ENCODE measurements around the gene MEGF11.

The MEGF11 gene

DNA sequence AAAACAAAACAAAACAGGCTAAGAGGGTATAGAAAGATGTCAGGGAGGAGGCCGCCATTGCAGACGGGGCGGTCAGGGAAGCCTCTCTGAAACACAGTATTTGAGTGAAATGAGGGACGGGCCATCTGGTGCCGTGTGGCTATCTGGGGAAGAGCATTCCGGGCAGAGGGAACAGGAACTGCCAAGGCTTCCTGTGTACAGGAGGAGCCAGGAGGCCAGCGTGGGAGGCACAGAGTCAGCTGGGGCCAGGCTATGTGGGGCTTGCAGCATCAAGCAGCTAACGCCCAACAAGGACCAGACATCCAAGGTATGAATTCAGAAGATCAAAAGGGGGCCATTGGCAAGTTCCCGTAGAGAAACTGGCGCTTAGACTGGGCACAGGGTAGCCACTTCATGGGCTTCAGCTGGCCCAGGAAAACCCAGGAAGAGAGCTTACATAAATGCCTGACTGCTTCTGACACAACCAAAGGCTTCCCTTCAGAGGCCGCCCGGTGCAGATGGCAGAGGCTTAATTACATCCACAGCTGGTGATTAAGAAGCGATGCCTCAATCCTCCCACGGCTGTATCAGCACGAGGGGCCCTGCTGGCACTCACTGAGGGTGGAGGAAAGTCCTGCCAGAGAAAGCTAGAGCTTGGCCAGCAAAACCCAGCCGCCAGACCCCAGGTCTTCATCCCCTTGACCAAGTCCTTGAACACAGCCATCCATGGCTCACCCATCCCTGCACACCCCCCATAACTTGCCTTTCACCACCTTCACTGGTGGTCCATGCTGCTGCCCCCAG lies 144.9 kb downstream of the MEGF11 start:
- Histone ChIP-seq H3K9me3 (ENCODE audit: control insufficient read depth, low read length) (no peaks in the 10 kb centered on the region), H3K4me1 (ENCODE audit: control insufficient read depth, insufficient read depth, low read length) (peaks cover 11% of the 10 kb centered on the region), H3K27ac (ENCODE audit: insufficient read depth, low read depth, low read length, poor library complexity, severe bottlenecking) (no peak overlapping the region), H3K27me3 (ENCODE audit: control insufficient read depth, insufficient read depth, low read length, poor library complexity, severe bottlenecking) (peaks cover 5% of the 10 kb centered on the region), H3K36me3 (ENCODE audit: control insufficient read depth, insufficient read depth, low read length) (no peaks in the 10 kb centered on the region), H3K4me3 (ENCODE audit: insufficient read depth, low read depth, low read length) (no peak overlapping the region)
- WGBS, 2 experiments, result 90 to 92% methylated on average over 16 of the region's 16 CpGs

DNA sequence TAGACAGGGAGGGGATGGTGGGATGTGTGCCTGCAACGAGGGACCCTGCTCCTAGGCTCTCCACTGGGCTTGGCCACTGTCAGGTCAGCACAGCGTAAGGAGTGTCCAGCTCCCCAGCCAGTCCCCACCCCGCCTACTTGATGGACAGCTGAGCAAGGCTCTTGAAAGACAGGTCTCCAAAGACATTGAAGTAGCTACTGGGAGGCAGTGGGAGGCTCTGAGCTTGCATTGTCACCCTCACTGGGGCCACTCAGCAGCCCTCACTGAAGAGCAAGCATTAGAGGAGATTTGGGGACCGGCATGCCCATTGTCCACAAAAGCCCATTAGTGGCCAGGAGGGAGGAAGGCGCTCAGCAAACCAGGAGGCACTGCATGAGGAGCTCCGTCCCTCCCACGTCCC lies 146.5 kb downstream of the MEGF11 start:
- H3K4me1 ChIP-seq (ENCODE audit: control insufficient read depth, insufficient read depth, low read length), result peaks cover 12% of the 10 kb centered on the region
- H3K9me3 ChIP-seq (ENCODE audit: control insufficient read depth, low read length), result no peaks in the 10 kb centered on the region
- no peak overlapping the region for H3K27ac ChIP-seq (ENCODE audit: insufficient read depth, low read depth, low read length, poor library complexity, severe bottlenecking)
- 45 to 49% methylated on average over 7 of the region's 7 CpGs for WGBS, 2 experiments
- no peaks in the 10 kb centered on the region for H3K36me3 ChIP-seq (ENCODE audit: control insufficient read depth, insufficient read depth, low read length)
- peaks cover 5% of the 10 kb centered on the region for H3K27me3 ChIP-seq (ENCODE audit: control insufficient read depth, insufficient read depth, low read length, poor library complexity, severe bottlenecking)
- no peak overlapping the region for H3K4me3 ChIP-seq (ENCODE audit: insufficient read depth, low read depth, low read length)

DNA sequence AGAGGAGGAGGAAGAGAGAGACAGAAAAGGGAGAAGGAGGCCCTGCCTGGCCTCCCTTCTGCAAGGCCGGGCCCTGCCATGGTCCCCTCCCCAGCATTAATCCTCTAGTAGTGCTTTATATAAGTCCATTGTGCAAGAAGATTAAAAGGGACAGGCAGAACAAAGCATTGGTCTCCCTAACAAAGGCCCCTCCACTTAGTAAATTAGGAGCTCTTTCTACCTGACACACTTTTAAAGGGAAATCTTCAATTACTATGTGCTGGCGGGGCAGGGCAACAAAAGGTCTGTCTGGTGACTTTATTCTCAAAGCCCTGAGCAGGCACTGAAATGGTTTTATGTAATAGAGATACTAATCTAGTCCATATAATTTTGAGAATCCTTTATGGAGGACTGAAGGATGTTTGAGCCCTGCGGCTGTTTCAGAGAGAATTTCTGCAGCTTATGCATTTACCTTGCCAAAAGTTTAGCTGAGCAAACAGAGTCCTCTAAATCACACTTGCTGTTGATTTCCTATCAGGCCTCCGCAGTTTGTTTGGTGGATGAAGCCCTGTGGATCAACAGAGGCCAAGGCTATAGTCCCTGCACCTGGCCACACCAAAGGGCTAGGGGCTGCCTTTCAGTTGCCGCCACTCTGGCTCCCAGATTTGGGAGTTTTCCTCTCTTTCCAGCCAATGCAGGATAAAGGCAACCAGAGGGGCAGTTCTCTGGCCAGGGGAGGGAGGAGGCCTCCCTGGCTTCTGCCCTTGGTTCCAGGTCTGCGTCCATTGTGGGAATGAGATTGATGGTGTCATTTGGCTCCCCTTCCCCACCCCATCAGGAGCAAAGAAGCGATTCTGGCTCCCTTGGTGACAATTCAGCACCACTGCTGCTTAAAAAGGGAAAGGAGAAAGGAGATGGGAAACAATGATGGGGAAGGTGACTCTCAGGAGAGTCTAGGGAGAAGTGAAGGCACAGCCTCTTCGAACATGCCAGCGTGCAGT lies 148.0 kb downstream of the MEGF11 start:
- Histone ChIP-seq H3K4me1 (ENCODE audit: control insufficient read depth, insufficient read depth, low read length) (peaks cover 24% of the 10 kb centered on the region), H3K27ac (ENCODE audit: insufficient read depth, low read depth, low read length, poor library complexity, severe bottlenecking) (no peak overlapping the region), H3K27me3 (ENCODE audit: control insufficient read depth, insufficient read depth, low read length, poor library complexity, severe bottlenecking) (peaks cover 5% of the 10 kb centered on the region), H3K4me3 (ENCODE audit: insufficient read depth, low read depth, low read length) (no peak overlapping the region), H3K36me3 (ENCODE audit: control insufficient read depth, insufficient read depth, low read length) (no peaks in the 10 kb centered on the region), H3K9me3 (ENCODE audit: control insufficient read depth, low read length) (no peaks in the 10 kb centered on the region)
- 71 to 78% methylated on average over 7 to 9 of the region's 9 CpGs for WGBS, 2 experiments

DNA sequence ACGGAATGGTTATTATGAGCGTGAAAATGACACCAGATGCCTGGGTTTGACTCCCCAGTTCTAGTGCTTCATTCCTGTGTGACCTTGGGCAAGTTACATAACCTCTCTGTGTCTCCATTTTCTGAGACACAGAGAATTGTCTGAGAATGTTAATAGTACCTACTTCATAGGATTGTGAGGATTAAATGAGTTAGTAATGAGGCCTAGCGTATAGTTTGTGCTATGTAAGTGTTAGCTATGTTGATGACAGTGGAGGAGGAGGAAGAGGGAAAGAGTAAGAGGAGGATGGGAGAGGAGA lies 150.3 kb downstream of the MEGF11 start:
- no peaks in the 10 kb centered on the region for H3K36me3 ChIP-seq (ENCODE audit: control insufficient read depth, insufficient read depth, low read length)
- peaks cover 5% of the 10 kb centered on the region for H3K27me3 ChIP-seq (ENCODE audit: control insufficient read depth, insufficient read depth, low read length, poor library complexity, severe bottlenecking)
- WGBS, 2 experiments, result 96 to 98% methylated on average over 3 of the region's 3 CpGs
- H3K27ac ChIP-seq (ENCODE audit: insufficient read depth, low read depth, low read length, poor library complexity, severe bottlenecking), result no peak overlapping the region
- H3K4me1 ChIP-seq (ENCODE audit: control insufficient read depth, insufficient read depth, low read length), result peaks cover 33% of the 10 kb centered on the region
- no peak overlapping the region for H3K4me3 ChIP-seq (ENCODE audit: insufficient read depth, low read depth, low read length)
- H3K9me3 ChIP-seq (ENCODE audit: control insufficient read depth, low read length), result no peaks in the 10 kb centered on the region

DNA sequence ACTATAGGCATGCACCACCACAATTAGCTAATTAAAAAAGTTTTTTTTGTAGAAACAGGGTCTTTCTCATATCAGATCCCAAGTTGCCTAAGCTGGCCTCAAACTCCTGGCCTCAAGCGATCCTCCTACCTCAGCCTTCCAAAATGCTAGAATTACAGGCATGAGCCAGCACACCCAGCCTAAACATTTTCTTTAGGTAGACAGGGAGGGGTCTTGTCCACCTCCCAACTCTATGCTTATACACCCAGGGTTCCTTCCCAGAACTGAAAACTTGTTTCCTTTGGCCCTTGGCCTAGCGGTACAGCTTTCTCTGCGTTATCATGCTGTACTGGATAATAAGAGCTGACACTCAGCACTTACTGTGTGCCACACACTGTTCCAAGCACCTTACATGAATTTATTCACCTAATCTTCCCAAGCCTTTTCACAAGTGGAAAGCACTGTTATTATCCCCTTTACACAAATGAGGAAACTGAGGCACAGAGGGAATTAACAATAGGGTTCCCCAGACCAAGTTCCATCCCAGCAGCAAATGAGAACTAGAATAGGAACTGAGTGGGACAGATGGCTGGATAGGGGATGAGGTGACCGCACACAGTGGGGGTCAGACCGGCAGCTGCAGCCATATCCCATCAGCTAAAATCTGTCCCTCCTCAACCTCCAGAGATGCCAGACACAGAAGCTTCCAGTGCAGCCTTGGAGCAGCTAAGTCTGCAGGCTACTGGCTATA lies 150.8 kb downstream of the MEGF11 start:
- H3K27ac ChIP-seq (ENCODE audit: insufficient read depth, low read depth, low read length, poor library complexity, severe bottlenecking), result no peak overlapping the region
- WGBS, 2 experiments, result 95 to 96% methylated on average over 5 of the region's 5 CpGs
- H3K4me1 ChIP-seq (ENCODE audit: control insufficient read depth, insufficient read depth, low read length), result peaks cover 33% of the 10 kb centered on the region
- H3K4me3 ChIP-seq (ENCODE audit: insufficient read depth, low read depth, low read length), result no peak overlapping the region
- H3K36me3 ChIP-seq (ENCODE audit: control insufficient read depth, insufficient read depth, low read length), result no peaks in the 10 kb centered on the region
- no peaks in the 10 kb centered on the region for H3K9me3 ChIP-seq (ENCODE audit: control insufficient read depth, low read length)
- H3K27me3 ChIP-seq (ENCODE audit: control insufficient read depth, insufficient read depth, low read length, poor library complexity, severe bottlenecking), result peaks cover 5% of the 10 kb centered on the region

DNA sequence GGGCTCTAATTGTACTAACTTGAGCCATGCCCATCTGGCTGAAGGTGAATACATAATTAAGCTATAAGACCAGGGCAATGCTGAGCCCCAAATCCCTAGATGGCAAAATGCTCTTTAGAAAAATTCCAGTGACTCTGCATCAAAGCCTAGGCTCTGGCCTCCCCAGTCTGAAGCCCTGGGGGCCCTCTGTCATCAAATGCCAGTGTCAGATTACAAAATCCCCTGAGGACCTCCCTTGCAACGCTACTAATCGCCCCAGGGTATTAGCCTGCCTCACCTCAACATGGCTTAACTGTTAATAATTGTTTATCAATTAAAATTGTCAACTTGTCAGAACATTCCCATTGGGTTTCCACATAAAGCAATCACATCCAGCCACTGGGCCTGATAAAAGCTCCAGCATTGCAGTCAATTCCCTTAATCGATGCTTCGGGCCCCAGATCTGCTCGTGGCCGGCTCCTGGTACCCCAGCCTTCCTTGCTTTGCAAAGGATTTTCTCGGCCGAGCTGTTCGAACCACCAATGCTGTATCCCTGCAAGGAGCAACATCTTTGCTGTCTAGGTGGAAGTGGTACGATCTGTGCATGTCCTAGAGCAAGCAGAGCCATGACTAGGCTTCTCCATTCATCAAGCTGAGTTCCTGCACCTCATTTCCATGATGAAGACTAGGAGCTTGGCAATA lies 151.7 kb downstream of the MEGF11 start:
- Histone ChIP-seq H3K27ac (ENCODE audit: insufficient read depth, low read depth, low read length, poor library complexity, severe bottlenecking) (no peak overlapping the region), H3K4me1 (ENCODE audit: control insufficient read depth, insufficient read depth, low read length) (peaks cover 31% of the 10 kb centered on the region), H3K27me3 (ENCODE audit: control insufficient read depth, insufficient read depth, low read length, poor library complexity, severe bottlenecking) (peaks cover 5% of the 10 kb centered on the region), H3K36me3 (ENCODE audit: control insufficient read depth, insufficient read depth, low read length) (no peaks in the 10 kb centered on the region), H3K9me3 (ENCODE audit: control insufficient read depth, low read length) (no peaks in the 10 kb centered on the region), H3K4me3 (ENCODE audit: insufficient read depth, low read depth, low read length) (no peak overlapping the region)
- WGBS, 2 experiments, result 47% methylated on average over 10 of the region's 10 CpGs

DNA sequence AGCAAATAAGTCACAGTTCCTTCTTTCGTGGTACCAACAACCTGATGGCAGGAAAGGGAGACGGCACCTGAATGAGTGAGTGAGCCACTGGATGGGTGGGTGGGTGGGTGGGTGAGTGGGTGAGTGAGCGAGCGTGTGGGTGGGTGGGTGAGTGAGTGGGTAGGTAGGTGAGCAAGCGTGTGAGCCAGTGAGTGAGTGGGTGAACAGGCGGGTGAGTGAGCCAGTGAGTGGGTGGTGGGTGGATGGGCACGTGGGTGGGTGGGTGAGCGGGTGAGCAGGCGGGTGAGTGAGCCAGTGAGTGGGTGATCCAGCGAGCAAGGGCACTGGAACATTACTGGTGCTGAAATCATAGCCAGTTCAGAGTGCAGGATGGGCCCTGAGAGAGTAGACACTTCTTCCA lies 152.8 kb downstream of the MEGF11 start:
- Histone ChIP-seq H3K36me3 (ENCODE audit: control insufficient read depth, insufficient read depth, low read length) (no peaks in the 10 kb centered on the region), H3K4me1 (ENCODE audit: control insufficient read depth, insufficient read depth, low read length) (peaks cover 42% of the 10 kb centered on the region), H3K9me3 (ENCODE audit: control insufficient read depth, low read length) (no peaks in the 10 kb centered on the region), H3K4me3 (ENCODE audit: insufficient read depth, low read depth, low read length) (no peak overlapping the region), H3K27ac (ENCODE audit: insufficient read depth, low read depth, low read length, poor library complexity, severe bottlenecking) (no peak overlapping the region), H3K27me3 (ENCODE audit: control insufficient read depth, insufficient read depth, low read length, poor library complexity, severe bottlenecking) (peaks cover 5% of the 10 kb centered on the region)
- WGBS, 2 experiments, result 87 to 88% methylated on average over 10 of the region's 10 CpGs

DNA sequence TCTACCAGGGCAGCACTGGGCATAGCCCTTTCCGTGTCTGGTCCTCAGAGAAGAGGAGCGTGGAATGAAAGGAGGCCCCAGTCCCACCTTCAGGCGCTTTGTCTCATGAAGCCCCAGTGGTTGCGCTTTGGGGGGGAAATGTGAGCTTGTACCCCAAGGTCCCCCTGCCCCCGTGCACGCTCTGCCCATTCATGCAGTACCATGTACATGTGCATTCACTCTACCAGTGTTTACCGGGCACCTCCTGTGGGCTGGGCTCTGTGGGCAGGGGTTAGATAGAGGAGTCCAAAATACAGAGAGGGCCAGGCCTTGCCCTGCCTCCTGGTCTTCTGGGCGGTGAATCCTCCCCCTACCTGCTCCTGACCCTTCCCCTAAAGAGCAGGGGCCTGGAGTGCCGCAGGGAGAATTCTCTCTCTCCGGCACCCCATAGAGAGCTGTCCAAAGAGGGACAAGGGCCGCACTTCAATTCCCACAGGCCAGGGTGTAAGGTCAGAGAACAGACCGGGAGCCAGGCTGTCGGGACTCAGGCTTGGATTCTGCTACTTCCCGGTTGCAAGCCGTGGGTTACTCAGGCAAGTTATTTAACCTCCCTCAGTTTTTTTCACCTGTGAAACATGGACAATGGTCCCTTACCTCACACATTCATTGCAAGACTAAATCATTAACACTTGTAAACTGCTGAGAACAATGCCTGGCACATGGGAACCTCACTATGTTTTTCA lies 153.4 kb downstream of the MEGF11 start:
- 63 to 64% methylated on average over 15 of the region's 15 CpGs for WGBS, 2 experiments
- Histone ChIP-seq H3K27me3 (ENCODE audit: control insufficient read depth, insufficient read depth, low read length, poor library complexity, severe bottlenecking) (peaks cover 5% of the 10 kb centered on the region), H3K4me1 (ENCODE audit: control insufficient read depth, insufficient read depth, low read length) (peaks cover 45% of the 10 kb centered on the region)

DNA sequence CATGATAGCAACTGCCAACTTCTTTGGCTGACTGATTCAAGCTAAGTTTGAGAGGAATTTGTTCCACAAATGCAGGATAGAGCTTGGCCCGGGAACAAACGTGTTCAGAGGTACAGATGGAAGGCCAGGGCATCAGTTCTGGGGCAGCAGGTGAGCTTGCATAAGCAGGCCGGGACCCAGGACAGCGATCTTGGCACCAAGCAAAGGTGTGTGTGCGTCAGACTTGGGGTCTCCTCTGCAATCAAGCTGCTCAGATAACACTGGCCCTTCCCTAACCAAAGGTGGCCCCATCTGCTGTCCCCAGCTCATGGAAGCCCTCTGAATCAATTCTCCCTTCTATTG lies 155.6 kb downstream of the MEGF11 start:
- peaks cover 38% of the 10 kb centered on the region for H3K4me1 ChIP-seq (ENCODE audit: control insufficient read depth, insufficient read depth, low read length)
- 80 to 82% methylated on average over 5 of the region's 5 CpGs for WGBS, 2 experiments

More for the DNA sequence above, 153.4 kb downstream of the MEGF11 start:
- Histone ChIP-seq H3K27ac (ENCODE audit: insufficient read depth, low read depth, low read length, poor library complexity, severe bottlenecking) (no peak overlapping the region), H3K4me3 (ENCODE audit: insufficient read depth, low read depth, low read length) (no peak overlapping the region), H3K36me3 (ENCODE audit: control insufficient read depth, insufficient read depth, low read length) (no peaks in the 10 kb centered on the region), H3K9me3 (ENCODE audit: control insufficient read depth, low read length) (no peaks in the 10 kb centered on the region)

More for the DNA sequence above, 155.6 kb downstream of the MEGF11 start:
- no peaks in the 10 kb centered on the region for H3K27me3 ChIP-seq (ENCODE audit: control insufficient read depth, insufficient read depth, low read length, poor library complexity, severe bottlenecking)
- H3K27ac ChIP-seq (ENCODE audit: insufficient read depth, low read depth, low read length, poor library complexity, severe bottlenecking), result no peak overlapping the region
- no peaks in the 10 kb centered on the region for H3K9me3 ChIP-seq (ENCODE audit: control insufficient read depth, low read length)
- H3K4me3 ChIP-seq (ENCODE audit: insufficient read depth, low read depth, low read length), result no peak overlapping the region
- H3K36me3 ChIP-seq (ENCODE audit: control insufficient read depth, insufficient read depth, low read length), result no peaks in the 10 kb centered on the region
